NCI-H146 (cell line): ENCODE measurements around the gene B4GALT1.
"Not testable (repeated sequence)": the region's sequence is repeated elsewhere in the genome, so short reads cannot be mapped to it uniquely, and the experiment has no call there.

Source experiments
- DNase-seq: peaks from one replicate; lab custom pipeline; 2025; lab: John Stamatoyannopoulos, UW

Gene B4GALT1

GRCh38 chr9:33161589-33162132 lies 5.5 kb downstream of the B4GALT1 start:
- peak; percentile 42 for DNase-seq

DNA sequence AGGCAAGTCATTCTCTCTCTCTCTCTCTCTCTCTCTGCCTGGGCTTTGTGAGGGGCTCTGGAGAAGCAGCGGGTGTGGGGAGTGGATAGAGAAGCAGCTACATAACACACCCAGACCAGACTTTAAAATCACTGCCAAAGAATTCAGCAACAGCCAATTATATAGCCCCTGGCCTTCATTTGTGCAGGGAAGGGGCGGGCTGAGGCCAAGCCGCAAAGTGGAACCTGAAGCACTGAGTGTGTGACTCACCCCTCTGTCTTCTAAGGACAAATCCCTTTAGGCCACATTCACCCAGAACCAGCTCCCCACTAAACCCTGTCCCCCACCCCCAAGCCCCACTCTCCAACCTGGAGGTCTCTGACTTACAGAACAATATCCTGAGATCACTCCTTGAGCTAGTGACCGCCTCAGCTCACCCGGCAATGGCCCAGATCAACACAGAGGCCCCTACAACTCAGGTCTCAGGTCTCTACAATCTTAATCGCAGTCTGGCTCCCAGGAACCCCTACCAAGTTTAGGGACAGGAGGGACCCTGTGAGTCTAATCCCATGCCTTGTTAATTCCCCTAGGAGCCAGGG lies 6.0 kb downstream of the B4GALT1 start:
- DNase-seq, result no peak

DNA sequence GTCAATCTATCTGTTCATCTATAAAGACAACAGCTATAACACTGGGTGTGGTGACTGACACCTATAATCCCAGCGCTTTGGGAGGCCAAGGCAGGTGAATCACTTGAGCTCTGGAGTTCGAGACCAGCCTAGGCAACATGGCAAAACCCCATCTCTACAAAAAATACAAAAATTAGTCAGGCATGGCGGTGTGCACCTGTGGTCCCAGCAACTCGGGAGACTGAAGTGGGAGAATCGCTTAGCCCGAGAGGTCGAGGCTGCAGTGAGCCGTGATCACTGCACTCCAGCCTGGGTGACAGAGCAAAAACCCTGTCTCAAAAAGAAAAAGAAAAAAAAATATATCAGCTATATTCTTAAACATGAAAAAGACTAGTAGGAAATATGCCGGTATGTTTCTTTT lies 6.7 kb downstream of the B4GALT1 start:
- DNase-seq, result not testable (repeated sequence)

GRCh38 chr9:33159777-33160127 lies 7.4 kb downstream of the B4GALT1 start:
- no peak for DNase-seq

GRCh38 chr9:33158843-33159776 lies 8.0 kb downstream of the B4GALT1 start:
- DNase-seq, result no peak

DNA sequence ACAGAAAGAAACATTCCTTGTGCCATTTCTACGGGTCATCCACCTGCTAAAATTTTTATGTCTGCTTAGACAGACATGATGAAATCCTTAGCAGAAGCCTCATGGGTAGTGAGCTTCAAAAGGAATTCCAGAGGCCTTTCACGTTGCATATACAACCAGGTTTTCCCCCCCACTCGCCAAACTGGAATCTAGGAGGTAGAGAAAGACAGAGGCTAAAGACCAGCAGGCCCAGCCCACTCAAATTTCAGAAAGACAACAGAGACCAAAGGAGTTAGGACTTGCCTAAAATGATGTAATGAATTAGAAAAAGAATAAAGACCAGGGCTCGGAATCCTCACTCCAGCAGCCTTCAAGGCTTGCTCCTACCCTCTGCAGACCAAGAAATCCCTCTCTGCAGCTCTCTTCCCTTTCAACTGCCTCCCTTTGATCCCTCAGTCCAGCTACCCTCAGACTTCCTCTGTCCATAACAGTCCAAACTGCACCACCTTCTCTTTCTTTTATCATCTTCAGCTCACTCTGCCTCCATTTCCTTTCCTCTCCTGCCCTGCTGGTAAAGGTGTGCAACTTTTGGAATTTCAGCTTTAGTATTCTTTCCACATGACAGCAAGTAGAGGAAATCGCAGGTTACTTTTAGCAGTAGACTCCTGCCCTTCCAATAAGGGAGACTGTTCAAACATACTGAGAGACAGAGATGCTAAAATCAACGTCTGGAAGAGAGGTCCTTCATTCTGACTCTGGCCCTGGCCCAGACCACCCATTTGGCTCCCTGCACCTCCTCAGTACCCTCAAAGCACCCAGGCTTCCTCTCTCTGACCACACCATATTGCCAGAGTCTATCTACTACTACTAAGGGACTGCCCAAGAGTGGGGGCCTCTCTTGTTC lies 8.9 kb downstream of the B4GALT1 start:
- no peak for DNase-seq

DNA sequence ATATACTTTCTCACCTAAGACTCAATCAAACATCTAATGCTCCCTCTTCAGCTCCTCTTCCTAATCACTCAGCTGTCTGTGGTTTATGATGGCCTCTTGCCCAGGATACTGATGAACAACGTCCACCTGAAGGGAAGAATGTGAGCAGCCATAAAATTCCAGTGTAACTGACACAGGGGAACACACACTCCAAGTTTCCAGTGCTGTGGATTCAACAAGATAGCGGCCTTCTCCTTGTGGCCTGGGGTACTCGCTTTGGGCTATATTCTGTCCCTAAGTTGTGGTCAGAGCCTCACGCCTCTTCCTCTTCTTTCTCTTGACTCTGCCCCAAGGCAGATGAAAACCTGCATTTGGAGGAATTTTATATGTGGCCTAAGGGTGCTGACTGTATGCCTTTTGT lies 11.7 kb downstream of the B4GALT1 start:
- DNase-seq, result no peak

- no peak for DNase-seq
Observed at GRCh38 chr9:33154371-33154770, 12.8 kb downstream of the B4GALT1 start.

GRCh38 chr9:33153666-33154065 lies 13.5 kb downstream of the B4GALT1 start:
- no peak for DNase-seq

GRCh38 chr9:33153001-33153400 lies 14.1 kb downstream of the B4GALT1 start:
- no peak for DNase-seq

DNA sequence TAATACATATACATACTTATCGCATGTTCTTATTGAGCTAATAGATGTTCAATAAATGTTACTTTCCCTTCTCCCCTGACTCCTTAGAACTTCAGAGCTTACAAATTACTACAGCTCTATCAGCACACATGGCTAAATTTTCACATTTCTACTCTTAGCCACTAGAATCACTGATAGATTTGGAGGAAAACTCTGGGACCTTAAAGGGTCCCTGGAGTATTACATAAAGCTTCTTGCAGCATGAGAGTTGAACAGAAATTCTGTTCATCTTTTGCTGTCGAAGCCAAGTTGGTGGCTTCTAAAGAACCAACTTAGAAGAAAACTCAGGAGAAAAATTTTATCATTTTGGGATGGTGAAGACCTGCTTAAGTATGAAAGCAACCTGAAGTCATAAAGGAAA lies 15.5 kb downstream of the B4GALT1 start:
- DNase-seq, result no peak

GRCh38 chr9:33151007-33151557 lies 16.1 kb downstream of the B4GALT1 start:
- DNase-seq, result no peak

DNA sequence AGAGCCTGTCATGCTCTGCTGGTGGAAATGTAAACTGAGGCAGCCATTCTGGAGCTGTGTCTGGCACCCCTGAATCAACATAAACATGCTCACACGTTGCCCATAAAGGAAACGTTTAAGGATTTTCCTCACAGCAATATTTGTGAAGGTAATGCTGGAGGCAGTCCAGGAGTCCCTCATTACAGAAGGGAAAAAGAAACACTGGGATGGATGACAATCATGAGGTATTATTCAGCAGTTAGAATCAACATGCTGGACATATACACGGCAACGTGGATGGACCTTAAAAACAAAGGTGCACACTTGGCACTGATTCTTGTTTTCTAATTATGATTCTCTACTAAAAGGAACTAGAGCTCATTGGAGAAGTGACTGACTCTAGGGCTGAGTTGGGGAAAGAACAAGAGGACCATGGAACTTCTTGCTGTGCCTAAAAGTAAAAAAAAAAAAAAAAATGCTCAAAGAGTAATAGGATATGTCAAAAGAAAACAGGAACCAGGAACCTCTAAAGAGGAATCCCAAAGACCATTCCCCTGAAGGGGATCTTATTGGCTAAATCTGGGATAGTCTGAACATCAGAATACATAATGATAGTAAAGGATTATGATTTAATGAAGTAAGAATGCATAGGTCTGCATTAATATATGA lies 18.6 kb downstream of the B4GALT1 start:
- DNase-seq, result no peak

DNA sequence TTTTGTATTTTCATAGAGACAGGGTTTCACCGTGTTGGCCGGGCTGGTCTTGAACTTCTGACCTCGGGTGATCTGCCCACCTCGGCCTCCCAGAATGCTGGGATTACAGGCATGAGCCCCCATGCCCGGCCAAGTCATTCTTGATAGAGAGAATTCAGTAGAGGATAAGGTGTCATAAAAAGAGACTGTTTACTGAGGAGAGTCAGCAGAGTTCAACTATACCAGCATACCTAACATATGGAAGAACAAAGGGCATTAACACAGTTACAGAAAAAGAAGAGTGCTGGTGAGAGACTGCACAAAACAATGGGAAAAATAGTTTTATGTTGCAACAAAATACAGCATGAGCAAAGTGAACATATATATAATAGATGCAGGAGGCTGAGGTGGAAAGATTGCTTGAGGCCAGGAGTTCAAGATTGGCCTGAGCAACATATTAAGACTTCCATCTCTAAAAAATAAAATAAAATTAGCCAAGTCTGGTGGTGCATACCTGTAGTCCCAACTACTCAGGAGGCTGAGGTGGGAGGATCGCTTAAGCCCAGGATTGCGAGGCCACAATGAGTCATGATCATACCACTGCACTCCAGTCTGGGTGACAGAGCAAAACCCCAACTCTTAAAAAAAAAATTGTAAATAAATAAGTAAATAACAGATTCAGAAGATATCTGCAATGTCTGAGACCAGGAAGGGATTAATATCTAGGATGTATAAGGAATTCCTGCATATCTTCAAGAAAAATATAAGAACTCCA lies 19.5 kb downstream of the B4GALT1 start:
- no peak for DNase-seq

DNA sequence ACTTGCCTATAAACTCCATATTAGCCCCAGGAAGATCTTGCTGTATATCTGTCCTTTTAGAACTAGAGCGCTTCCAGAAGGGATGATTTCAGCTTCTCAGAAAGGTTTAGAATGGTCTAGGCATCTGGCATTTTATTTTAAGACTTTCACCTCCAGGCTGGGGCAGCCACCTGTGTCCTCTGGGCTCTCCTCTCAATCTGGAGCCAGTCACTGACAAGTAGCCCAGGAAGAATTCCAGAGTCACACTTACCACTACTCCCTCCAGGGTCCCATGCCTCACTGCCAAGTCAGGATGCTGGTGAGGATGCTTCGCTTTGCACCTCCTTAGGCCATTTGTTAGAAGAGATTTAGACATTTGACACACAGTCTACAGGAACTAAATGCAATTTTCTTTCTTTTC lies 20.8 kb downstream of the B4GALT1 start:
- no peak for DNase-seq

DNA sequence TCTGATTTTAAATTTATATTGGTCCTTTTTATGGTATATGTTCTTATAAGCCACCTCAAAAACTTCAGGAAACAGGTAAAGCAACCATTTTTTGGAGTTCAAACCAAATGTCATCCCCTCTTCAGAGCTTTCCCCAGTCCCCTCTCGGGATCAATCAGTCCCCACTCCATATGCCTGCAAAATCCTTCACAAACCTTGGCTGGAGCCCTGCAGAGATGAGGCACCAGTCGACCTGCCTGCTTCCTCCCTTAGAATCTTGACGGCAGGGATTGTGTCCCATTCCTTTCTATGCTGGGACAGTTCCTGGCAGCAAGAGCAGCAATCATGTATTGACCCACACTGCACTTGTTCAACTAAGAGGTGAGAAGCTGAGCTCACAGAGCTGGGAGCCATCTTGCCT lies 22.6 kb downstream of the B4GALT1 start:
- DNase-seq, result no peak

DNA sequence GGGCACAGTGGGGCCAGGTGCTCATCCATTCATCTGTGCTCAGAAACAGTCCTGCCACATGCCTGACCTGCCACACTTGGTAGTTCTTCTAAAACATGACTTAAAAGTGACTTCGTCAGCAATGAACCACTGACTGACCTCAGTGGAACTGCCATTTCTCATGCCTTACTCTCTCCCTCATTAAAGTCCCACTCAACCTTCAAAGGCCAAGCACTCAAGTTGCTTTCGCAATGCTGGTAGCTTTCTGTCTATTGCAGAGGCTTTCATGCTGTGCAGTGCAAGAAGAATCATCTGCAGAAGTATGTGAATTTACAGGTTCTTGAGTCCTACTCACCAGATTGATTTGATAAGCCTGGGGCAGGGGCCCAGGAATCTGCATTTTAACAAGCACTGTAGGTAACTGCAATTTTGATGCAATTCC lies 23.9 kb downstream of the B4GALT1 start:
- no peak for DNase-seq

DNA sequence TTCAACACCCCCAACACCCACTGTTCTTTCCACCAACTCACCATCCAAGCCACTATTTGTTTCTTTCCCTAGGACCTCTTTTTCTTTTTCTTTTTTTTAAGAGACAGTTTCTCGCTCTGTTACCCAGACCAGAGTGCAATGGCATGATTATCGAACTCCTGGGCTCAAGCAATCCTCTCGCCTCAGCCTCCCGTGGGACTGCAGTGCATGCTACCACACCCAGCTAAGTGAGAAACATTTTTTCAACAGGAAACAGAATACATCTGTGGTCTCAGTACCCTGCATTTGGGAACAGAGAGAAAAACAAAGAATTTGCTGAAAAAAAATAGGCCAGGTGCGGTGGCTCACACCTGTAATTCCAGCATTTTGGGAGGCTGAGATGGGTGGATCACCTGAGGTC lies 24.6 kb downstream of the B4GALT1 start:
- DNase-seq, result no peak

GRCh38 chr9:33140401-33141360 lies 26.5 kb downstream of the B4GALT1 start:
- DNase-seq, result no peak
